Chondrocyte (in vitro differentiated cells): ENCODE data around the gene TMTC2. TPM values are rescaled to one million over a fixed set of nuclear protein-coding genes. Genes with fewer than 3 reads are reported as not detected.

ENCODE experiments used
- DNase-seq: peaks from one replicate; pipeline ENCODE4 v3.0.0; 2021; ENCODE audit warnings: mixed read lengths, low spot score
- H3K27ac Mint-ChIP-seq: one replicate; pipeline ENCODE4 v1.8.0; 2021; ENCODE audit warnings: mild to moderate bottlenecking, moderate library complexity, mixed read lengths; ENCODE audit not compliant: unreplicated experiment
- H3K27me3 Mint-ChIP-seq: 2 replicates; pipeline ENCODE4 v1.8.0; 2021; ENCODE audit warnings: low read depth, mixed read lengths
- H3K36me3 Mint-ChIP-seq: 2 replicates; pipeline ENCODE4 v1.8.0; 2021; ENCODE audit warnings: low read depth, mixed read lengths
- H3K4me1 Mint-ChIP-seq: 2 replicates; pipeline ENCODE4 v1.8.0; 2021; ENCODE audit warnings: low read depth, mild to moderate bottlenecking, mixed read lengths
- H3K4me3 Mint-ChIP-seq: one replicate; pipeline ENCODE4 v1.8.0; 2021; ENCODE audit warnings: mild to moderate bottlenecking, moderate library complexity, mixed read lengths; ENCODE audit not compliant: unreplicated experiment
- H3K9me3 Mint-ChIP-seq: 2 replicates; pipeline ENCODE4 v1.8.0; 2021; ENCODE audit warnings: low read depth, mixed read lengths
- CTCF ChIP-seq: fragments of 200-600 bp; sonication (generic); IDR thresholded peaks from 2 replicates; pipeline ENCODE4 v1.5.0; 2021; ENCODE audit warnings: antibody characterized with exemption, mild to moderate bottlenecking, moderate library complexity
- total RNA-seq: library from RNA; stranded (reverse); gene quantifications from 3 replicates; pipeline ENCODE4 v1.2.1, GENCODE V29; 2021

Gene TMTC2
- total RNA-seq, 1 donor from 2014 or later = 1.4 TPM

GRCh38 chr12:82930301-82930700 lies 243.6 kb downstream of the TMTC2 start:
- no peak for TF ChIP-seq CTCF
- no peak for DNase-seq
- H3K27ac Mint-ChIP-seq = no peak overlapping the region
- no peaks in the 10 kb centered on the region for H3K36me3 Mint-ChIP-seq
- H3K9me3 Mint-ChIP-seq = no peaks in the 10 kb centered on the region
- peaks cover 4% of the 10 kb centered on the region for H3K4me1 Mint-ChIP-seq
- H3K27me3 Mint-ChIP-seq = no peaks in the 10 kb centered on the region
- no peak overlapping the region for H3K4me3 Mint-ChIP-seq

- no peaks in the 10 kb centered on the region for H3K9me3 Mint-ChIP-seq
- no peak for DNase-seq
- no peaks in the 10 kb centered on the region for H3K27me3 Mint-ChIP-seq
- no peak overlapping the region for H3K27ac Mint-ChIP-seq
- no peaks in the 10 kb centered on the region for H3K36me3 Mint-ChIP-seq
- H3K4me1 Mint-ChIP-seq = peaks cover 4% of the 10 kb centered on the region
- H3K4me3 Mint-ChIP-seq = no peak overlapping the region
- TF ChIP-seq CTCF = no peak
Observed at GRCh38 chr12:82931349-82932116, 244.8 kb downstream of the TMTC2 start.

GRCh38 chr12:82937151-82937550 lies 250.4 kb downstream of the TMTC2 start:
- no peaks in the 10 kb centered on the region for H3K4me1 Mint-ChIP-seq
- H3K27ac Mint-ChIP-seq = no peak overlapping the region
- no peaks in the 10 kb centered on the region for H3K36me3 Mint-ChIP-seq
- DNase-seq = no peak
- H3K9me3 Mint-ChIP-seq = no peaks in the 10 kb centered on the region
- H3K27me3 Mint-ChIP-seq = no peaks in the 10 kb centered on the region
- no peak overlapping the region for H3K4me3 Mint-ChIP-seq
- no peak for TF ChIP-seq CTCF

GRCh38 chr12:82942521-82942920 lies 255.8 kb downstream of the TMTC2 start:
- Mint-ChIP-seq H3K27me3 (no peaks in the 10 kb centered on the region), H3K9me3 (no peaks in the 10 kb centered on the region), H3K4me1 (peaks cover 11% of the 10 kb centered on the region), H3K4me3 (no peak overlapping the region), H3K36me3 (no peaks in the 10 kb centered on the region), H3K27ac (no peak overlapping the region)
- no peak for DNase-seq
- no peak for TF ChIP-seq CTCF

GRCh38 chr12:82942991-82943401 lies 256.3 kb downstream of the TMTC2 start:
- H3K9me3 Mint-ChIP-seq = no peaks in the 10 kb centered on the region
- no peak for DNase-seq
- H3K4me3 Mint-ChIP-seq = no peak overlapping the region
- no peak for TF ChIP-seq CTCF
- no peaks in the 10 kb centered on the region for H3K36me3 Mint-ChIP-seq
- peaks cover 11% of the 10 kb centered on the region for H3K4me1 Mint-ChIP-seq
- H3K27ac Mint-ChIP-seq = no peak overlapping the region
- H3K27me3 Mint-ChIP-seq = no peaks in the 10 kb centered on the region
